OCI-LY7 (cell line): ENCODE results near the gene GMPS. TPM values are rescaled to one million over a fixed set of nuclear protein-coding genes. Genes with fewer than 3 reads are reported as not detected.

ENCODE experiments used
- BruUV-seq: library from RNA; stranded (reverse); fragments of 400-500 nt; replicated peaks from 2 replicates; lab custom pipeline; 2021; lab: Mats Ljungman, UMichigan
- CTCF ChIA-PET: fragments of 300-600 bp; sonication (Branson Sonifier 250); formaldehyde crosslinking; loops from one replicate; lab custom pipeline; 2022; ENCODE audit warnings: antibody characterized with exemption; ENCODE audit not compliant: unreplicated experiment; lab: Charles Lee
- POLR2A ChIA-PET: fragments of 300-600 bp; sonication (Branson Sonifier 250); formaldehyde crosslinking; loops from one replicate; lab custom pipeline; 2022; ENCODE audit warnings: antibody characterized with exemption; lab: Charles Lee
- DNase-seq: peaks from one replicate; pipeline ENCODE4 v3.0.0-alpha.2; 2015; ENCODE audit warnings: low spot score
- H2AFZ ChIP-seq: fragments of 200-600 bp; sonication (generic), shearing (Covaris generic); 2 replicates; pipeline ENCODE4 v1.6.1; 2014; ENCODE audit warnings: mild to moderate bottlenecking, antibody characterized with exemption, low read length, moderate library complexity
- H3K27ac ChIP-seq: fragments of 200-600 bp; sonication (generic); 2 replicates; pipeline ENCODE4 v1.5.1; 2014; ENCODE audit warnings: mixed run types, low read depth, mild to moderate bottlenecking, moderate library complexity, low read length, inconsistent platforms; ENCODE audit not compliant: poor library complexity, severe bottlenecking
- H3K36me3 ChIP-seq: fragments of 200-600 bp; sonication (generic); 2 replicates; pipeline ENCODE4 v1.6.1; 2014; ENCODE audit warnings: mild to moderate bottlenecking, antibody characterized with exemption, low read length, moderate library complexity, mixed read lengths; ENCODE audit not compliant: insufficient read depth
- H3K4me1 ChIP-seq: fragments of 200-600 bp; sonication (generic); 2 replicates; pipeline ENCODE4 v1.5.1; 2014; ENCODE audit warnings: mild to moderate bottlenecking, low read length; ENCODE audit not compliant: insufficient read depth, poor library complexity, severe bottlenecking
- H3K4me2 ChIP-seq: fragments of 200-600 bp; sonication (generic); 2 replicates; pipeline ENCODE4 v1.6.1; 2014; ENCODE audit warnings: mild to moderate bottlenecking, low read length
- H3K4me3 ChIP-seq: fragments of 200-600 bp; sonication (generic); 2 replicates; pipeline ENCODE4 v1.5.1; 2014; ENCODE audit warnings: mild to moderate bottlenecking, low read depth, low read length; ENCODE audit not compliant: poor library complexity, severe bottlenecking
- H3K79me2 ChIP-seq: fragments of 200-600 bp; sonication (generic); 2 replicates; pipeline ENCODE4 v1.6.1; 2016; ENCODE audit warnings: low read depth, mild to moderate bottlenecking, low read length, moderate library complexity, mixed read lengths; ENCODE audit not compliant: insufficient read depth
- H3K9me2 ChIP-seq: fragments of 200-600 bp; sonication (generic); 2 replicates; pipeline ENCODE4 v1.6.1; 2016; ENCODE audit warnings: mild to moderate bottlenecking, low read length, mixed read lengths; ENCODE audit not compliant: insufficient read depth
- H3K9me3 ChIP-seq: fragments of 200-600 bp; sonication (generic); 2 replicates; pipeline ENCODE4 v1.6.1; 2014; ENCODE audit warnings: mild to moderate bottlenecking, mixed run types, low read length, mixed read lengths
- H4K20me1 ChIP-seq: fragments of 200-600 bp; sonication (generic); 2 replicates; pipeline ENCODE4 v1.6.1; 2014; ENCODE audit warnings: mild to moderate bottlenecking, antibody characterized with exemption, low read length, moderate library complexity, mixed read lengths; ENCODE audit not compliant: insufficient read depth
- EZH2phosphoT487 ChIP-seq: fragments of 200-600 bp; sonication (generic); IDR thresholded peaks from 2 replicates; pipeline ENCODE4 v1.6.1; 2018; ENCODE audit warnings: low read depth, borderline replicate concordance, mild to moderate bottlenecking, mixed run types, antibody characterized with exemption, low read length, moderate library complexity, mixed read lengths
- intact Hi-C: fragments of 100-400 bp; cut with micrococcal nuclease; formaldehyde crosslinking; loops from one replicate; pipeline ENCODE4 v1.10.0; 2022; ENCODE audit not compliant: unreplicated experiment
- total RNA-seq, 2 experiments: library from RNA; depleted of rRNA in 1 of 2; stranded (reverse); fragments of >200 nt in 1 of 2; shearing (Covaris generic) in 1 of 2; gene quantifications; 2 replicates each; pipeline ENCODE4 v1.2.3, GENCODE V29; 2014 to 2022
- TF ChIP-seq, protein P1 (sequence below): fragments of 200-600 bp; sonication (generic); conservative IDR thresholded peaks from 2 replicates; pipeline ENCODE4 v1.5.1; 2014; ENCODE audit warnings: mild to moderate bottlenecking, antibody characterized with exemption, low read length, moderate library complexity, mixed read lengths

The GMPS gene
- total RNA-seq, 2 experiments from 2014 or later, result 37.6 to 116 TPM

DNA sequence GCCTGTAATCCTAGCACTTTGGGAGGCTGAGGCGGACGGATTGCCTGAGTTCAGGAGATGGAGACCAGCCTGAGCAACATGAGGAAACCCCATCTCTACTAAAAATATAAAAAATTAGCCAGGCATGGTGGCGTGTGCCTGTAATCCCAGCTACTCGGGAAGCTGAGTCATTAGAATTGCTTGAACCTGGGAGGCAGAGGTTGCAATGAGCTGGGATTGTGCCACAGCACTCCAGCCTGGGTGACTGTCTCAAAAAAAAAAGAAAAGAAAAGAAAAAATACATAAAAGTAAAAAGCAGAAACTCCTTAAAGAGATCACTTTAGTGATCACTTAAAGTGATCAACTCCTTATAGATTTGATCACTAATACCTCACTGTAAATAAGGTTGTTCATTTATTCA is 78.0 kb downstream of the GMPS start:
- H3K36me3 ChIP-seq, result peaks cover 8% of the 10 kb centered on the region; the same call in 1 of the 2 replicates
- no peak for TF ChIP-seq EZH2phosphoT487
- TF ChIP-seq, protein P1, sequence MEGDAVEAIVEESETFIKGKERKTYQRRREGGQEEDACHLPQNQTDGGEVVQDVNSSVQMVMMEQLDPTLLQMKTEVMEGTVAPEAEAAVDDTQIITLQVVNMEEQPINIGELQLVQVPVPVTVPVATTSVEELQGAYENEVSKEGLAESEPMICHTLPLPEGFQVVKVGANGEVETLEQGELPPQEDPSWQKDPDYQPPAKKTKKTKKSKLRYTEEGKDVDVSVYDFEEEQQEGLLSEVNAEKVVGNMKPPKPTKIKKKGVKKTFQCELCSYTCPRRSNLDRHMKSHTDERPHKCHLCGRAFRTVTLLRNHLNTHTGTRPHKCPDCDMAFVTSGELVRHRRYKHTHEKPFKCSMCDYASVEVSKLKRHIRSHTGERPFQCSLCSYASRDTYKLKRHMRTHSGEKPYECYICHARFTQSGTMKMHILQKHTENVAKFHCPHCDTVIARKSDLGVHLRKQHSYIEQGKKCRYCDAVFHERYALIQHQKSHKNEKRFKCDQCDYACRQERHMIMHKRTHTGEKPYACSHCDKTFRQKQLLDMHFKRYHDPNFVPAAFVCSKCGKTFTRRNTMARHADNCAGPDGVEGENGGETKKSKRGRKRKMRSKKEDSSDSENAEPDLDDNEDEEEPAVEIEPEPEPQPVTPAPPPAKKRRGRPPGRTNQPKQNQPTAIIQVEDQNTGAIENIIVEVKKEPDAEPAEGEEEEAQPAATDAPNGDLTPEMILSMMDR, result no peak
- ChIA-PET POLR2A (interaction anchor here (0.8 kb wide), 1 partner anchor 10 kb away, joined by 3 read pairs; no protein-coding TSS in a partner anchor), CTCF (no interaction called here)
- H3K4me3 ChIP-seq, result no peak overlapping the region
- intact Hi-C loops, result no loop called here
- H3K9me3 ChIP-seq, result no peaks in the 10 kb centered on the region
- H4K20me1 ChIP-seq, result no peaks in the 10 kb centered on the region
- no peaks in the 10 kb centered on the region for H3K4me1 ChIP-seq
- no peak for DNase-seq
- BruUV-seq, result no TSS peak
- H3K4me2 ChIP-seq, result no peak overlapping the region
- no peaks in the 10 kb centered on the region for H3K9me2 ChIP-seq
- H2AFZ ChIP-seq, result no peak overlapping the region
- H3K79me2 ChIP-seq, result no peaks in the 10 kb centered on the region
- no peak overlapping the region for H3K27ac ChIP-seq

DNA sequence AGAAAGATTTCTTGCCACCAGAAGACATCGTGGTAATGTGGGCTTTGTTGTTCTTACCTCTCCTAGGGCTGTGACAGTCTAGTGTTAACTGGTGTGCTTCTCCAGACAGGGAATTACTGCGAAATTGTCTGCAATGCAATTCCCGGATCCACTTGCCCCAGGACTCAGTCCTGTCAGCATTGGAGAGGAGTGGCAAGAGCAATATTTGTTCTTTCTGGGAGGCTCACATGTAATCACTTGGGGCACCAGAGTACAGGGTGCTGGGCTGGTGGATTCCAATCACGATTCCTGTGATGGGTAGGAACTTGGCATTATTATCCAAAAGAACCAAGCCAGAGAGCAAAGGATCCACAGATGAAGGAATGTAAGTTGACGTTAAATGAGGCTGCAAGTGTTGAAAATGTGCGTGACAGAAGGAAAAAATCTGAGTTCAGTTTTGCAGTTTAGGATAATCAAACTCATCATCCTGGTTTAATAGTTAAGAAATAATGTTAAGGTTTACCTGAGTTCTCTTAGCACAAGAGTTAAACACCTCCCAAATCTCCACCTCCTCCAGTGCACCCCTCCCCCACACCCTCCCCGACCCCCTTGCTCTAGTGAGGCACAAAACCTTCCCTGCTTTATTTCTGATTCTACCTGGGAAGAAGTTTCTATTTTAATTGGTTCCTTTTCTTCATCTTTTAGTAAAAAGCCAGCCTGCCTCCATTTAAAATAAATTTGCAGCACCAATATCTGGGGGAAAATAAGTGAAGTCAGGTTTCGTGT is 79.2 kb downstream of the GMPS start:
- POLR2A ChIA-PET, result interaction anchor here (0.6 to 0.8 kb wide), 3 partner anchors 35 to 144 kb away, joined by 3 to 4 read pairs (median 3); partner anchors contain the start of gene C3orf33
- no peaks in the 10 kb centered on the region for H3K9me3 ChIP-seq
- no peaks in the 10 kb centered on the region for H3K36me3 ChIP-seq
- no TSS peak for BruUV-seq
- intact Hi-C loops, result no loop called here
- TF ChIP-seq, protein P1, result no peak
- TF ChIP-seq EZH2phosphoT487, result no peak
- no peaks in the 10 kb centered on the region for H3K79me2 ChIP-seq
- H3K4me3 ChIP-seq, result no peak overlapping the region
- no peak overlapping the region for H2AFZ ChIP-seq
- no peak for DNase-seq
- no peaks in the 10 kb centered on the region for H4K20me1 ChIP-seq
- no peak overlapping the region for H3K4me2 ChIP-seq
- H3K9me2 ChIP-seq, result no peaks in the 10 kb centered on the region
- CTCF ChIA-PET, result no interaction called here
- H3K27ac ChIP-seq, result no peak overlapping the region
- no peaks in the 10 kb centered on the region for H3K4me1 ChIP-seq
